Measurements from ENCODE around the gene WNT5A.

DNA sequence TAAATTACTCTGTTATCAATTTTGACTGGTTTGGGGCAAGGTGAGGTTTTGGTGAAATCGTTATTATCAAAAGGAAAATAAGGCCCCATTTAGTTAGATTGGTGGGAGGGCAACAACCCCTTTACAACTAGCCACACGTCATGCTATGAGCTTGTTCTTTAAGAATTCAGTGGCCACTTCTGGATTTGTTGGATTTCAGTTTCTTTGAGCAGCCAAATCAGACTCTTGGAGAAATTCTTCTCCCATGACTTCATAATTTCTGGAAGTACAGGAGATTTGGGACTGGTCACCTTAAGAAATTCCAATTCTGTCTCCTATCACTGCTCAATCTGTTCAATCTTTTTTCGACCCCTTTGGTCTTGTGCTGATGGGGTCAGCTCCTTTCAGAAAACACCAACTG lies 14.8 kb upstream of the WNT5A start:
- TF ChIP-seq, protein P1, sequence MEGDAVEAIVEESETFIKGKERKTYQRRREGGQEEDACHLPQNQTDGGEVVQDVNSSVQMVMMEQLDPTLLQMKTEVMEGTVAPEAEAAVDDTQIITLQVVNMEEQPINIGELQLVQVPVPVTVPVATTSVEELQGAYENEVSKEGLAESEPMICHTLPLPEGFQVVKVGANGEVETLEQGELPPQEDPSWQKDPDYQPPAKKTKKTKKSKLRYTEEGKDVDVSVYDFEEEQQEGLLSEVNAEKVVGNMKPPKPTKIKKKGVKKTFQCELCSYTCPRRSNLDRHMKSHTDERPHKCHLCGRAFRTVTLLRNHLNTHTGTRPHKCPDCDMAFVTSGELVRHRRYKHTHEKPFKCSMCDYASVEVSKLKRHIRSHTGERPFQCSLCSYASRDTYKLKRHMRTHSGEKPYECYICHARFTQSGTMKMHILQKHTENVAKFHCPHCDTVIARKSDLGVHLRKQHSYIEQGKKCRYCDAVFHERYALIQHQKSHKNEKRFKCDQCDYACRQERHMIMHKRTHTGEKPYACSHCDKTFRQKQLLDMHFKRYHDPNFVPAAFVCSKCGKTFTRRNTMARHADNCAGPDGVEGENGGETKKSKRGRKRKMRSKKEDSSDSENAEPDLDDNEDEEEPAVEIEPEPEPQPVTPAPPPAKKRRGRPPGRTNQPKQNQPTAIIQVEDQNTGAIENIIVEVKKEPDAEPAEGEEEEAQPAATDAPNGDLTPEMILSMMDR (IDR thresholded peaks at IDR 0.05; ENCODE audit: poor library complexity, severe bottlenecking): no peak
- TF ChIP-seq RAD21 (conservative IDR thresholded peaks at IDR 0.05) (no peak), POLR2AphosphoS5 (IDR thresholded peaks at IDR 0.05) (no peak), EP300 (conservative IDR thresholded peaks at IDR 0.05; ENCODE audit: poor library complexity, severe bottlenecking) (no peak), TAF1 (IDR thresholded peaks at IDR 0.05; ENCODE audit: low read depth) (no peak), MXI1 (conservative IDR thresholded peaks at IDR 0.05; ENCODE audit: poor library complexity, severe bottlenecking) (no peak)
- TF ChIP-seq, protein P2, sequence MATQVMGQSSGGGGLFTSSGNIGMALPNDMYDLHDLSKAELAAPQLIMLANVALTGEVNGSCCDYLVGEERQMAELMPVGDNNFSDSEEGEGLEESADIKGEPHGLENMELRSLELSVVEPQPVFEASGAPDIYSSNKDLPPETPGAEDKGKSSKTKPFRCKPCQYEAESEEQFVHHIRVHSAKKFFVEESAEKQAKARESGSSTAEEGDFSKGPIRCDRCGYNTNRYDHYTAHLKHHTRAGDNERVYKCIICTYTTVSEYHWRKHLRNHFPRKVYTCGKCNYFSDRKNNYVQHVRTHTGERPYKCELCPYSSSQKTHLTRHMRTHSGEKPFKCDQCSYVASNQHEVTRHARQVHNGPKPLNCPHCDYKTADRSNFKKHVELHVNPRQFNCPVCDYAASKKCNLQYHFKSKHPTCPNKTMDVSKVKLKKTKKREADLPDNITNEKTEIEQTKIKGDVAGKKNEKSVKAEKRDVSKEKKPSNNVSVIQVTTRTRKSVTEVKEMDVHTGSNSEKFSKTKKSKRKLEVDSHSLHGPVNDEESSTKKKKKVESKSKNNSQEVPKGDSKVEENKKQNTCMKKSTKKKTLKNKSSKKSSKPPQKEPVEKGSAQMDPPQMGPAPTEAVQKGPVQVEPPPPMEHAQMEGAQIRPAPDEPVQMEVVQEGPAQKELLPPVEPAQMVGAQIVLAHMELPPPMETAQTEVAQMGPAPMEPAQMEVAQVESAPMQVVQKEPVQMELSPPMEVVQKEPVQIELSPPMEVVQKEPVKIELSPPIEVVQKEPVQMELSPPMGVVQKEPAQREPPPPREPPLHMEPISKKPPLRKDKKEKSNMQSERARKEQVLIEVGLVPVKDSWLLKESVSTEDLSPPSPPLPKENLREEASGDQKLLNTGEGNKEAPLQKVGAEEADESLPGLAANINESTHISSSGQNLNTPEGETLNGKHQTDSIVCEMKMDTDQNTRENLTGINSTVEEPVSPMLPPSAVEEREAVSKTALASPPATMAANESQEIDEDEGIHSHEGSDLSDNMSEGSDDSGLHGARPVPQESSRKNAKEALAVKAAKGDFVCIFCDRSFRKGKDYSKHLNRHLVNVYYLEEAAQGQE (IDR thresholded peaks at IDR 0.05; ENCODE audit: borderline replicate concordance): no peak
